Measurements from ENCODE around the gene CINP.
A peak's percentile ranks its signal among the peaks of the same experiment; 100 is the strongest.

The CINP gene

GRCh38 chr14:102362545-102363181 lies at the start of gene CINP, which contains the start of gene TECPR2:
TSS of gene CINP (minus strand) at chr14:102362890. CDS start at chr14:102362851, 39 bp downstream.
TSS of gene TECPR2 (plus strand) at chr14:102362941. CDS start at chr14:102376722, 13,781 bp downstream.
- DNase-seq (ENCODE audit: low read depth, low spot score) = peak; percentile 87

- DNase-seq (ENCODE audit: low read depth, low spot score) = no peak
Observed at GRCh38 chr14:102408724-102409123, 46.0 kb upstream of the CINP start.

- DNase-seq (ENCODE audit: low read depth, low spot score) = no peak
Observed at GRCh38 chr14:102407258-102407657, 44.6 kb upstream of the CINP start.

- no peak for DNase-seq (ENCODE audit: low read depth, low spot score)
Observed at GRCh38 chr14:102403028-102403427, 40.3 kb upstream of the CINP start.

GRCh38 chr14:102396521-102396920 lies 33.8 kb upstream of the CINP start:
- DNase-seq (ENCODE audit: low read depth, low spot score) = no peak

GRCh38 chr14:102394717-102395375 lies 32.2 kb upstream of the CINP start:
- DNase-seq (ENCODE audit: low read depth, low spot score) = no peak

GRCh38 chr14:102392506-102392905 lies 29.8 kb upstream of the CINP start:
- DNase-seq (ENCODE audit: low read depth, low spot score) = no peak

- DNase-seq (ENCODE audit: low read depth, low spot score) = no peak
Observed at GRCh38 chr14:102390064-102390855, 27.6 kb upstream of the CINP start.

GRCh38 chr14:102389246-102389645 lies 26.6 kb upstream of the CINP start:
- no peak for DNase-seq (ENCODE audit: low read depth, low spot score)

GRCh38 chr14:102387086-102387485 lies 24.4 kb upstream of the CINP start:
- no peak for DNase-seq (ENCODE audit: low read depth, low spot score)

- no peak for DNase-seq (ENCODE audit: low read depth, low spot score)
Observed at GRCh38 chr14:102378830-102379229, 16.1 kb upstream of the CINP start.

GRCh38 chr14:102377696-102378095 lies 15.0 kb upstream of the CINP start:
- DNase-seq (ENCODE audit: low read depth, low spot score) = no peak

GRCh38 chr14:102375119-102375518 lies 12.4 kb upstream of the CINP start:
- DNase-seq (ENCODE audit: low read depth, low spot score) = no peak

GRCh38 chr14:102374264-102374663 lies 11.6 kb upstream of the CINP start:
- no peak for DNase-seq (ENCODE audit: low read depth, low spot score)

GRCh38 chr14:102373110-102373509 lies 10.4 kb upstream of the CINP start:
- DNase-seq (ENCODE audit: low read depth, low spot score) = no peak

- DNase-seq (ENCODE audit: low read depth, low spot score) = no peak
Observed at GRCh38 chr14:102371361-102371760, 8.7 kb upstream of the CINP start.

GRCh38 chr14:102370305-102370809 lies 7.7 kb upstream of the CINP start:
- no peak for DNase-seq (ENCODE audit: low read depth, low spot score)

- peak; percentile 3 for DNase-seq (ENCODE audit: low read depth, low spot score)
Observed at GRCh38 chr14:102363182-102363943, 673 bp upstream of the CINP start.

- no peak for DNase-seq (ENCODE audit: low read depth, low spot score)
Observed at GRCh38 chr14:102362084-102362483, 606 bp downstream of the CINP start.

GRCh38 chr14:102360388-102360787 lies 2.3 kb downstream of the CINP start:
- no peak for DNase-seq (ENCODE audit: low read depth, low spot score)

GRCh38 chr14:102359341-102359740 lies 3.3 kb downstream of the CINP start:
- no peak for DNase-seq (ENCODE audit: low read depth, low spot score)

GRCh38 chr14:102356280-102356679 lies 6.4 kb downstream of the CINP start:
- no peak for DNase-seq (ENCODE audit: low read depth, low spot score)

Data from smooth muscle cell of the brain vasculature (primary cell).